Right atrium auricular region (tissue), 2 donors: ENCODE data around the gene CD93. TPM values are rescaled to one million over a fixed set of nuclear protein-coding genes. Genes with fewer than 3 reads are reported as not detected.

Source experiments
- DNase-seq: peaks from one replicate; pipeline ENCODE4 v3.0.0-alpha.2; 2019; ENCODE audit warnings: low spot score
- H3K27ac ChIP-seq, 2 donors: fragments of 200-600 bp; sonication (generic); 1 replicate in 1 of 2; 2 replicates in 1 of 2; pipeline ENCODE4 v1.5.1; 2016 to 2019
- H3K27me3 ChIP-seq, 2 donors: fragments of 200-600 bp; sonication (generic); one replicate each; pipeline versions ENCODE4 v1.5.1 to v1.6.0; 2017 to 2019
- H3K36me3 ChIP-seq: fragments of 200-600 bp; sonication (generic); one replicate; pipeline ENCODE4 v1.5.1; 2016
- H3K4me1 ChIP-seq, 2 donors: fragments of 200-600 bp; sonication (generic); one replicate each; pipeline versions ENCODE4 v1.5.1 to v1.6.0; 2017 to 2019
- H3K4me3 ChIP-seq, 2 donors: fragments of 200-600 bp; sonication (generic); 1 replicate in 1 of 2; 2 replicates in 1 of 2; pipeline ENCODE4 v1.5.1; 2017 to 2019; ENCODE audit warnings: mild to moderate bottlenecking in 1 of 2, moderate library complexity in 1 of 2
- H3K9me3 ChIP-seq, 2 donors: fragments of 200-600 bp; sonication (generic); one replicate each; pipeline ENCODE4 v1.5.1; 2019
- total RNA-seq, 2 donors: library from RNA; depleted of rRNA; stranded (reverse); fragments of >200 nt; gene quantifications; one replicate each; pipeline ENCODE4 v1.1.0, GENCODE V29; 2016
- TF ChIP-seq, protein P1 (sequence below), 2 donors: fragments of 200-600 bp; sonication (generic); IDR thresholded peaks; one replicate each; pipeline ENCODE4 v1.5.1; 2019; ENCODE audit warnings: antibody characterized with exemption in 2 of 2

The CD93 gene
- total RNA-seq, 2 donors from 2014 or later = 35.7 to 51.6 TPM

GRCh38 chr20:23092861-23093495 lies 6.9 kb upstream of the CD93 start:
- H3K4me1 ChIP-seq = peaks cover 0 to 14% of the 10 kb centered on the region in 2 donors
- no peaks in the 10 kb centered on the region for H3K36me3 ChIP-seq
- no peaks in the 10 kb centered on the region for H3K9me3 ChIP-seq
- TF ChIP-seq, protein P1, sequence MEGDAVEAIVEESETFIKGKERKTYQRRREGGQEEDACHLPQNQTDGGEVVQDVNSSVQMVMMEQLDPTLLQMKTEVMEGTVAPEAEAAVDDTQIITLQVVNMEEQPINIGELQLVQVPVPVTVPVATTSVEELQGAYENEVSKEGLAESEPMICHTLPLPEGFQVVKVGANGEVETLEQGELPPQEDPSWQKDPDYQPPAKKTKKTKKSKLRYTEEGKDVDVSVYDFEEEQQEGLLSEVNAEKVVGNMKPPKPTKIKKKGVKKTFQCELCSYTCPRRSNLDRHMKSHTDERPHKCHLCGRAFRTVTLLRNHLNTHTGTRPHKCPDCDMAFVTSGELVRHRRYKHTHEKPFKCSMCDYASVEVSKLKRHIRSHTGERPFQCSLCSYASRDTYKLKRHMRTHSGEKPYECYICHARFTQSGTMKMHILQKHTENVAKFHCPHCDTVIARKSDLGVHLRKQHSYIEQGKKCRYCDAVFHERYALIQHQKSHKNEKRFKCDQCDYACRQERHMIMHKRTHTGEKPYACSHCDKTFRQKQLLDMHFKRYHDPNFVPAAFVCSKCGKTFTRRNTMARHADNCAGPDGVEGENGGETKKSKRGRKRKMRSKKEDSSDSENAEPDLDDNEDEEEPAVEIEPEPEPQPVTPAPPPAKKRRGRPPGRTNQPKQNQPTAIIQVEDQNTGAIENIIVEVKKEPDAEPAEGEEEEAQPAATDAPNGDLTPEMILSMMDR (IDR thresholded peaks at IDR 0.05) = no peak
- no peak overlapping the region for H3K27ac ChIP-seq
- no peak overlapping the region for H3K4me3 ChIP-seq
- H3K27me3 ChIP-seq = no peaks in the 10 kb centered on the region
- no peak for DNase-seq

- H3K4me3 ChIP-seq = no peak overlapping the region
- no peak overlapping the region for H3K27ac ChIP-seq
- no peaks in the 10 kb centered on the region for H3K9me3 ChIP-seq
- H3K27me3 ChIP-seq = no peaks in the 10 kb centered on the region
- no peaks in the 10 kb centered on the region for H3K36me3 ChIP-seq
- H3K4me1 ChIP-seq = peaks cover 0 to 20% of the 10 kb centered on the region in 2 donors
- no peak for DNase-seq
- TF ChIP-seq, protein P1 (IDR thresholded peaks at IDR 0.05) = no peak
Measured at GRCh38 chr20:23092384-23092756, 6.2 kb upstream of the CD93 start.

- TF ChIP-seq, protein P1 (IDR thresholded peaks at IDR 0.05) = no peak
- Histone ChIP-seq H3K9me3 (no peaks in the 10 kb centered on the region), H3K4me1 (peaks cover 0 to 25% of the 10 kb centered on the region in 2 donors), H3K27ac (no peak overlapping the region), H3K36me3 (no peaks in the 10 kb centered on the region), H3K27me3 (no peaks in the 10 kb centered on the region), H3K4me3 (no peak overlapping the region)
- DNase-seq = no peak
Measured at GRCh38 chr20:23091721-23092383, 5.7 kb upstream of the CD93 start.

GRCh38 chr20:23090878-23091277 lies 4.8 kb upstream of the CD93 start:
- Histone ChIP-seq H3K27me3 (no peaks in the 10 kb centered on the region), H3K36me3 (no peaks in the 10 kb centered on the region), H3K27ac (no peak overlapping the region), H3K4me1 (peaks cover 0 to 35% of the 10 kb centered on the region in 2 donors), H3K9me3 (no peaks in the 10 kb centered on the region), H3K4me3 (no peak overlapping the region)
- DNase-seq = no peak
- TF ChIP-seq, protein P1 (IDR thresholded peaks at IDR 0.05) = no peak

GRCh38 chr20:23090147-23090546 lies 4.0 kb upstream of the CD93 start:
- H3K27ac ChIP-seq = no peak overlapping the region
- no peak for DNase-seq

More at GRCh38 chr20:23090147-23090546, 4.0 kb upstream of the CD93 start:
- Histone ChIP-seq H3K27me3 (no peaks in the 10 kb centered on the region), H3K36me3 (no peaks in the 10 kb centered on the region), H3K9me3 (no peaks in the 10 kb centered on the region), H3K4me1 (peaks cover 0 to 35% of the 10 kb centered on the region in 2 donors), H3K4me3 (no peak overlapping the region)
- TF ChIP-seq, protein P1 (IDR thresholded peaks at IDR 0.05) = no peak
